ENCODE measurements around the gene LMF1. TPM values are rescaled to one million over a fixed set of nuclear protein-coding genes. Genes with fewer than 3 reads are reported as not detected.

The LMF1 gene
- total RNA-seq, 1 donor from 2014 or later = 36.1 TPM

DNA sequence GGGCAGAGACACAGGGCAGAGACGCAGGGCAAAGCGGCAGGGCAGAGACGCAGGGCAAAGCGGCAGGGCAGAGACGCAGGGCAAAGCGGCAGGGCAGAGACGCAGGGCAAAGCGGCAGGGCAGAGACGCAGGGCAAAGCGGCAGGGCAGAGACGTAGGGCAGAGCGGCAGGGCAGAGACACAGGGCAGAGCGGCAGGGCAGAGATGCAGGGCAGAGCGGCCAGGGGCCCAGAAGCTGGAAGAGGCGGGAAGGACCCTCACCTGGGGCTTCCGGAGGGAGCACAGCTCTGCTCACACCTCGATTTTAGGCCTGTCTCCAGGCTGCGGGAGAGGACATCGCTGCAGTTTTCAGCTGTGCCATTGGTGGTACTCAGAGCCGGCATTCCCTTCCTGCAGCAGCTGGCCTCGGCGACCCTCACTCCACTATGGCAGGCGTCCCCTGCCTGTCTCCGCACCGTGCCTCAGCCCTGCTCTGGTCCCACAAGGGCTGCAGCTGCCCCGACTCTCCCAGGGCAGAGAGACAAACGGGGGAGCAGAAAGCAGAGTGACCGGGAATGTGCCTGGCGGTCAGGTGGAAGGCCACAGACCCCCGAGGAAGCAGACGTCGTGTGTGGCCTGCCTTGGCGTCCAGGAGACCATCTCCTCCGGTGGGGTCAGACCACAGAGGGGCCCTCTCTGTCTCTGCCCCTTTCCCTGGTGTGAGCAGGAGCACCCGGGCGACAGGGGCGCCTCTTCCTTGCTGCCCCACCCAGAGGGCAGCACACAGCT is 40.7 kb upstream of the LMF1 start:
- no peak for DNase-seq
- no peak overlapping the region for H3K27ac Mint-ChIP-seq
- no peaks in the 10 kb centered on the region for H3K4me1 Mint-ChIP-seq
- no peak overlapping the region for H3K4me3 Mint-ChIP-seq
- TF ChIP-seq, protein P1, sequence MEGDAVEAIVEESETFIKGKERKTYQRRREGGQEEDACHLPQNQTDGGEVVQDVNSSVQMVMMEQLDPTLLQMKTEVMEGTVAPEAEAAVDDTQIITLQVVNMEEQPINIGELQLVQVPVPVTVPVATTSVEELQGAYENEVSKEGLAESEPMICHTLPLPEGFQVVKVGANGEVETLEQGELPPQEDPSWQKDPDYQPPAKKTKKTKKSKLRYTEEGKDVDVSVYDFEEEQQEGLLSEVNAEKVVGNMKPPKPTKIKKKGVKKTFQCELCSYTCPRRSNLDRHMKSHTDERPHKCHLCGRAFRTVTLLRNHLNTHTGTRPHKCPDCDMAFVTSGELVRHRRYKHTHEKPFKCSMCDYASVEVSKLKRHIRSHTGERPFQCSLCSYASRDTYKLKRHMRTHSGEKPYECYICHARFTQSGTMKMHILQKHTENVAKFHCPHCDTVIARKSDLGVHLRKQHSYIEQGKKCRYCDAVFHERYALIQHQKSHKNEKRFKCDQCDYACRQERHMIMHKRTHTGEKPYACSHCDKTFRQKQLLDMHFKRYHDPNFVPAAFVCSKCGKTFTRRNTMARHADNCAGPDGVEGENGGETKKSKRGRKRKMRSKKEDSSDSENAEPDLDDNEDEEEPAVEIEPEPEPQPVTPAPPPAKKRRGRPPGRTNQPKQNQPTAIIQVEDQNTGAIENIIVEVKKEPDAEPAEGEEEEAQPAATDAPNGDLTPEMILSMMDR (IDR thresholded peaks at IDR 0.05) = no peak
- no peak for ATAC-seq (ENCODE audit: low read depth)
- H3K36me3 Mint-ChIP-seq (ENCODE audit: low read depth) = no peaks in the 10 kb centered on the region
- H3K9me3 Mint-ChIP-seq = no peaks in the 10 kb centered on the region
- H3K27me3 Mint-ChIP-seq = peaks cover 9% of the 10 kb centered on the region
- ChIA-PET CTCF (no interaction called here), POLR2A (no interaction called here)
- intact Hi-C loops (cut with micrococcal nuclease) = no loop called here

DNA sequence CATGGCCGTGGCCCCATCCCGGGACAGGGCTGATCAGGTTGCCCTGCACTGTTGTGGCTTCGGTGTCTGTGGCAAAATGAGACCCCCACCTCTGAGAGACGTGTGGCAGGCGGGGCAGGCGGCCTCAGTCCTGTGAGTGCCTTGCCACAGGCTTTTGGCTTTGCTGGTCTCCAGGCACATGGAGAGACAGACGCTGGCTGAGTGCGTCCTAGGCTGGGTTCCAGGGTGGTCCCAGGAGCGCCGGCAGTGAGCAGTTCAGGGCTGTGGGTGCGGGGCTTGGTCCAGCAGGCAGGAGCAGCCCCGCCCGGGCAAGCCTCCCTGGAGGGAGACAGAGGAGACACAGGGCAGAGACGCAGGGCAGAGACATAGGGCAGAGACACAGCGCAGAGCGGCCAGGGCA is 40.0 kb upstream of the LMF1 start:
- intact Hi-C loops (cut with micrococcal nuclease) = no loop called here
- POLR2A ChIA-PET = no interaction called here
- Mint-ChIP-seq H3K9me3 (no peaks in the 10 kb centered on the region), H3K27me3 (peaks cover 9% of the 10 kb centered on the region), H3K4me3 (no peak overlapping the region), H3K4me1 (no peaks in the 10 kb centered on the region), H3K27ac (no peak overlapping the region), H3K36me3 (ENCODE audit: low read depth) (no peaks in the 10 kb centered on the region)
- no peak for DNase-seq
- TF ChIP-seq, protein P1 (IDR thresholded peaks at IDR 0.05) = no peak
- CTCF ChIA-PET = no interaction called here
- ATAC-seq (ENCODE audit: low read depth) = no peak

DNA sequence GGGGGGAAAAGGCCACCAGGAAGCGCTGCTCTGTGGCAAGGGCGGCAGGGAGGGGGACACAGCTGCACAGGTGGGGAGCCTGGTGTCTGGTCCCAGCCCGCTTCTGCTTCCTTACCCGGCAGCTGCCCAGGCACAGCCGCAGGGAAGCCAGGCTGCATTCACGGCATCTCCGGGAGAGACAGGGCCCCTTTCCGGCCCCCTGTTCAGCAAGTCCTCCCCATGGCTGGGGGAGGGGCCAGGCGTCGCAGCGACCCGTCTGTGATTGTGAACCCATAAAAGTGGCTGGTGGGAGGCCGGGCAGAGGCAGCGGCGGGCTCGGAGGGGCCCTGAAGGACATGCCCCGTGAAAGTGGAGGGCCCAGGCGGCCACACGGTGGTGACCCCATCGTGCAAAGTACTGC is 39.5 kb upstream of the LMF1 start:
- H3K4me1 Mint-ChIP-seq = no peaks in the 10 kb centered on the region
- intact Hi-C loops (cut with micrococcal nuclease) = no loop called here
- no peaks in the 10 kb centered on the region for H3K36me3 Mint-ChIP-seq (ENCODE audit: low read depth)
- H3K27me3 Mint-ChIP-seq = peaks cover 9% of the 10 kb centered on the region
- DNase-seq = no peak
- no peaks in the 10 kb centered on the region for H3K9me3 Mint-ChIP-seq
- TF ChIP-seq, protein P1 (IDR thresholded peaks at IDR 0.05) = no peak
- no peak overlapping the region for H3K4me3 Mint-ChIP-seq
- ATAC-seq (ENCODE audit: low read depth) = no peak
- POLR2A ChIA-PET = no interaction called here
- CTCF ChIA-PET = no interaction called here
- no peak overlapping the region for H3K27ac Mint-ChIP-seq

DNA sequence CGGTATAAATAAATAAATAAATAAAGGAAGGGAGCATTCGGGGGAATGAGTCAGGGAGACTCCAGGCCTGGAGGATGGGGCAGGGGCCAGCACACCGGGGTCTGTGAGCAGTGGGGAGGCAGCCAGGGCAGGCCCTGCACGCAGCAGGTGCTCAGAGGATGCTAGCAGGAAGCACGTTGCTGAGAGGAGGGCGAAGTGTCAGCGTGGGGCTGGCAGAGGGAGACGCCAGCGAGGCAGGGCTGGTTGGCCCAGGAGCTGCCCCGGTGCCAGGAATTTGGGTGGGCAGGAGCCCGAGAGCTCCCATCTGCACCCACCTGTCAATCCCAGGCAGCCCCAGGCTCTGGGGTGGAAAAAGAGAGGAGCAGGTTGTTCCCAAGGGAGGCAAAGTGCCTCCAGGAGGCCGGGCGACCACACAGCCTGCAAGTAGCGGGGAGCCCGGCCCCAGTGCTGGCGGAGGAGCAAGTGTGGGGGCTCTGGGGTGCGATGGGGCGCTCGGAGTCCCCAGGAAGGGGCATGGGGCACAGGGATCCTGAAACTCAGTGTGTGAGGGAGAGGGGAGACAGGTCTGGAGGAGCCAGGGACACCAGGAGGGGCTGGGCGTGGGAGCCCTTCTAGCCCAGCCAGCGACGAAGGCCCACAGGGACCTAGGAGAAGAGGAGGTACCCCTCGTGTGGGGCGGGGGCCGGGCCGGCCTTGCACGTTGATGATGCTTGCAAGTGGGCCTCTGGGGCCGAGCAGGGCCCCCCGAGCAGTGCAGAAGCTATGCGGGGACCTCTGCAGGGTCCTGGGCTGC is 38.8 kb upstream of the LMF1 start:
- H3K9me3 Mint-ChIP-seq = no peaks in the 10 kb centered on the region
- H3K27me3 Mint-ChIP-seq = peaks cover 9% of the 10 kb centered on the region
- TF ChIP-seq, protein P1 (IDR thresholded peaks at IDR 0.05) = no peak
- H3K4me1 Mint-ChIP-seq = no peaks in the 10 kb centered on the region
- ATAC-seq (ENCODE audit: low read depth) (no peak), DNase-seq (no peak)
- intact Hi-C loops (cut with micrococcal nuclease) = no loop called here
- no peak overlapping the region for H3K4me3 Mint-ChIP-seq
- no peak overlapping the region for H3K27ac Mint-ChIP-seq
- POLR2A ChIA-PET = no interaction called here
- CTCF ChIA-PET = no interaction called here
- H3K36me3 Mint-ChIP-seq (ENCODE audit: low read depth) = no peaks in the 10 kb centered on the region

DNA sequence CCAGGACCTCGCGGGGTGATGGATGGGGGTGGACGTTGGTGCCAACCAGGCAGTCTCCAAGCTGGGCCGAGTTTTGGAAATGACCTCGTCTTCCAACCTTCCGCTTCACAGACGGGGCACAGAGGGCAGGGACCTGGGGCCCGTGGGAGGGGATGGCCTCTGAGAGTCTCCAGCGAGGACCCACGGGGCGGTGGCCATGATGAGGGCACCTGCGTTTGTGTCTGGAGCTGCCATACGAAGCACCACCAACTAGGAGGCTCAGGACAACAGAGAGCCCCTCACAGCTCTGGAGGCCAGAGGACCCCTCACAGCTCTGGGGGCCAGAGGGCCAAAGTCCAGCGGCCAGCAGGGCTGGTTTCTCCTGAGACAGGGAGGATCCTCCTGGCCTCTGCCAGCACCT is 37.3 kb upstream of the LMF1 start:
- ChIA-PET POLR2A (no interaction called here), CTCF (no interaction called here)
- no peaks in the 10 kb centered on the region for H3K9me3 Mint-ChIP-seq
- intact Hi-C loops (cut with micrococcal nuclease) = no loop called here
- ATAC-seq (ENCODE audit: low read depth) (no peak), DNase-seq (no peak)
- peaks cover 9% of the 10 kb centered on the region for H3K27me3 Mint-ChIP-seq
- no peak overlapping the region for H3K27ac Mint-ChIP-seq
- H3K36me3 Mint-ChIP-seq (ENCODE audit: low read depth) = no peaks in the 10 kb centered on the region
- TF ChIP-seq, protein P1 (IDR thresholded peaks at IDR 0.05) = no peak
- no peak overlapping the region for H3K4me3 Mint-ChIP-seq
- H3K4me1 Mint-ChIP-seq = no peaks in the 10 kb centered on the region
